A673 (cell line): Measurements from ENCODE around the gene ADARB2.
"Not testable (repeated sequence)": the region's sequence is repeated elsewhere in the genome, so short reads cannot be mapped to it uniquely, and the experiment has no call there.

Experiments
- CTCF ChIP-seq: fragments of 300-800, 200-600 bp; sonication (generic); conservative IDR thresholded peaks from 2 replicates; pipeline ENCODE4 v1.5.1; 2017; ENCODE audit warnings: low read depth, mild to moderate bottlenecking, antibody characterized with exemption, low read length, moderate library complexity, mixed read lengths
- EZH2 ChIP-seq: fragments of 200-600 bp; sonication (generic); IDR thresholded peaks from 2 replicates; pipeline ENCODE4 v1.6.1; 2017; ENCODE audit warnings: borderline replicate concordance, low read depth, mild to moderate bottlenecking, mixed read lengths, antibody characterized with exemption, low read length; ENCODE audit not compliant: poor library complexity, severe bottlenecking

DNA sequence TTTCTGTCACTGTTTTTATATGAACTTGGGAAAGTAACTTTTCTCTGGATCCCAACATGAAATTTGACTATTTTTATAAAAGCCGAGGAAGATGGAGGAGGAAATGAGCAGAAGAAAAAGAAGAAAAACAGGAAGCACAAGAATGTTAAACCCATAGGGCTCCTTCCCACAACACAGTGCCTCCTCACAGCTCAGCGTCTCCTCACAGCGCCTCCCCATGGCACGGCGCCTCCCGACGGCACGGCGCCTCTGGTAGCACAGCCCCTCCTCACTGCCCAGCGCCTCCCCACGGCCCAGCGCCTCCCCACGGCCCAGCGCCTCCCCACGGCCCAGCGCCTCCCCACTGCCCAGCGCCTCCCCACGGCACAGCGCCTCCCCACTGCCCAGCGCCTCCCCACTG, 410.8 kb downstream of the ADARB2 start:
- not testable (repeated sequence) for TF ChIP-seq CTCF, EZH2
